ENCODE data around the gene DRC1. TPM values are rescaled to one million over a fixed set of nuclear protein-coding genes. Genes with fewer than 3 reads are reported as not detected.

The DRC1 gene
- total RNA-seq, 1 experiment from 2014 or later = not detected

DNA sequence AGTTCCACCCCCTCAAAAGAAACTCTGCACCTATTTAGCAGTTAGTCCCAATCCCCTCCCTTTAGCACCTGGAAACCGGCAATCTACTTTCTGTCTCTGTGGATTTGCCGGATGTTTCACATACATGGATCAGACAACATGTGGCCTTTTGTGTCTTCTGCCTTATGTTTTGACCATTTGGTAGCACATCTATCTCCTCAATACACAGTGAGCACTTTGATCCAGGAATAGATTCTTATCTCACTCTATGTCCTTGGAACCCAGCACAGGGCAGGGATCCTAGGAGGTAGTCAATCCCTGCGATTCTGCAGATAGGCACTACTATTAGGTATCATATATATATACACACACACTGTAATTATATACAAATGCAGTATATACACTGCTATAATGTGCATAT, 80.0 kb downstream of the DRC1 start:
- H3K14ac ChIP-seq (ENCODE audit: insufficient read depth, low read length) = no peak overlapping the region
- H3K36me3 Mint-ChIP-seq (ENCODE audit: insufficient read depth in 1 of 3, low read depth in 3 of 3) = peaks cover 0 to 2% (median 0%) of the 10 kb centered on the region in 3 experiments; a peak in 2 of 7 replicates
- H3K4me2 ChIP-seq (ENCODE audit: insufficient read depth, insufficient read length, low read length) = no peak overlapping the region
- no peak overlapping the region for H2BK5ac ChIP-seq (ENCODE audit: insufficient read length, low read length)
- H3K27me3 Mint-ChIP-seq (ENCODE audit: low read depth) = peaks cover 5% of the 10 kb centered on the region
- no peaks in the 10 kb centered on the region for H3K9me3 ChIP-seq (ENCODE audit: control insufficient read depth, low read depth, low read length)
- H3K9ac ChIP-seq (ENCODE audit: extremely low read depth, insufficient read length, low read length) = no peak overlapping the region
- H2AK5ac ChIP-seq (ENCODE audit: insufficient read length, low read length) = no peak overlapping the region
- no peak overlapping the region for H3K18ac ChIP-seq (ENCODE audit: insufficient read length, low read depth, low read length)
- H3K27me3 ChIP-seq (ENCODE audit: insufficient read depth, low read length) = no peaks in the 10 kb centered on the region
- DNase-seq = no peak
- no peak overlapping the region for H3T11ph ChIP-seq (ENCODE audit: low read length)
- H3K4ac ChIP-seq (ENCODE audit: low read depth, low read length) = no peak overlapping the region
- H3K23me2 ChIP-seq (ENCODE audit: insufficient read length, low read depth, low read length, poor library complexity, severe bottlenecking) = no peaks in the 10 kb centered on the region
- peaks cover 5 to 10% of the 10 kb centered on the region in 2 experiments for H3K4me1 Mint-ChIP-seq
- H2AFZ ChIP-seq (ENCODE audit: low read length) = no peak overlapping the region
- no peak overlapping the region for H3K4me3 Mint-ChIP-seq
- no peak overlapping the region for H3K56ac ChIP-seq (ENCODE audit: insufficient read length, low read depth, low read length)
- no peak overlapping the region for H2BK15ac ChIP-seq (ENCODE audit: low read depth, low read length)
- H2BK20ac ChIP-seq (ENCODE audit: low read depth, low read length, poor library complexity, severe bottlenecking) = no peak overlapping the region
- H3K9me3 Mint-ChIP-seq = no peaks in the 10 kb centered on the region; a peak in 2 of 5 replicates
- H4K5ac ChIP-seq (ENCODE audit: insufficient read length, low read depth, low read length) = no peak overlapping the region
- H4K8ac ChIP-seq (replicated peaks; ENCODE audit: insufficient read length, low read depth, low read length) = no peak overlapping the region
- peaks cover 3% of the 10 kb centered on the region for H4K20me1 ChIP-seq (ENCODE audit: control insufficient read depth, insufficient read depth, insufficient read length)
- WGBS (ENCODE audit: extremely low coverage, insufficient read length, low lambda C conversion rate) = no CpG with 5 or more reads among the region's 3 CpGs
- no peaks in the 10 kb centered on the region; the same call in 1 of the 2 replicates for H3K4me1 ChIP-seq (ENCODE audit: insufficient read depth, low read length)
- no peak overlapping the region for H3K27ac ChIP-seq (ENCODE audit: insufficient read length, low read depth, low read length)
- TF ChIP-seq, protein P1, sequence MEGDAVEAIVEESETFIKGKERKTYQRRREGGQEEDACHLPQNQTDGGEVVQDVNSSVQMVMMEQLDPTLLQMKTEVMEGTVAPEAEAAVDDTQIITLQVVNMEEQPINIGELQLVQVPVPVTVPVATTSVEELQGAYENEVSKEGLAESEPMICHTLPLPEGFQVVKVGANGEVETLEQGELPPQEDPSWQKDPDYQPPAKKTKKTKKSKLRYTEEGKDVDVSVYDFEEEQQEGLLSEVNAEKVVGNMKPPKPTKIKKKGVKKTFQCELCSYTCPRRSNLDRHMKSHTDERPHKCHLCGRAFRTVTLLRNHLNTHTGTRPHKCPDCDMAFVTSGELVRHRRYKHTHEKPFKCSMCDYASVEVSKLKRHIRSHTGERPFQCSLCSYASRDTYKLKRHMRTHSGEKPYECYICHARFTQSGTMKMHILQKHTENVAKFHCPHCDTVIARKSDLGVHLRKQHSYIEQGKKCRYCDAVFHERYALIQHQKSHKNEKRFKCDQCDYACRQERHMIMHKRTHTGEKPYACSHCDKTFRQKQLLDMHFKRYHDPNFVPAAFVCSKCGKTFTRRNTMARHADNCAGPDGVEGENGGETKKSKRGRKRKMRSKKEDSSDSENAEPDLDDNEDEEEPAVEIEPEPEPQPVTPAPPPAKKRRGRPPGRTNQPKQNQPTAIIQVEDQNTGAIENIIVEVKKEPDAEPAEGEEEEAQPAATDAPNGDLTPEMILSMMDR (conservative IDR thresholded peaks at IDR 0.05) = no peak
- no peaks in the 10 kb centered on the region for H3K79me1 ChIP-seq (ENCODE audit: insufficient read depth, low read depth, low read length, poor library complexity, severe bottlenecking)
- no peak overlapping the region for H3K27ac Mint-ChIP-seq
- H2BK12ac ChIP-seq (ENCODE audit: insufficient read length, low read depth, low read length) = no peak overlapping the region
- H3K23ac ChIP-seq (ENCODE audit: insufficient read length, low read depth, low read length) = no peak overlapping the region
- no peak overlapping the region for H2BK120ac ChIP-seq (ENCODE audit: low read depth, low read length, poor library complexity, severe bottlenecking)
- no peaks in the 10 kb centered on the region for H3K79me2 ChIP-seq (ENCODE audit: insufficient read depth, low read length)
- no peak overlapping the region for H4K91ac ChIP-seq (ENCODE audit: insufficient read length, low read depth, low read length)
